OCI-LY7 (cell line): ENCODE data around the gene PPP1R3E. TPM values are rescaled to one million over a fixed set of nuclear protein-coding genes. Genes with fewer than 3 reads are reported as not detected.

ENCODE experiments used
- BruUV-seq: library from RNA; stranded (reverse); fragments of 400-500 nt; replicated peaks from 2 replicates; lab custom pipeline; 2021; lab: Mats Ljungman, UMichigan
- CTCF ChIA-PET: fragments of 300-600 bp; sonication (Branson Sonifier 250); formaldehyde crosslinking; loops from one replicate; lab custom pipeline; 2022; ENCODE audit warnings: antibody characterized with exemption; ENCODE audit not compliant: unreplicated experiment; lab: Charles Lee
- POLR2A ChIA-PET: fragments of 300-600 bp; sonication (Branson Sonifier 250); formaldehyde crosslinking; loops from one replicate; lab custom pipeline; 2022; ENCODE audit warnings: antibody characterized with exemption; lab: Charles Lee
- DNase-seq: peaks from one replicate; pipeline ENCODE4 v3.0.0-alpha.2; 2015; ENCODE audit warnings: low spot score
- H2AFZ ChIP-seq: fragments of 200-600 bp; sonication (generic), shearing (Covaris generic); 2 replicates; pipeline ENCODE4 v1.6.1; 2014; ENCODE audit warnings: mild to moderate bottlenecking, antibody characterized with exemption, low read length, moderate library complexity
- H3K27ac ChIP-seq: fragments of 200-600 bp; sonication (generic); 2 replicates; pipeline ENCODE4 v1.5.1; 2014; ENCODE audit warnings: mixed run types, low read depth, mild to moderate bottlenecking, moderate library complexity, low read length, inconsistent platforms; ENCODE audit not compliant: poor library complexity, severe bottlenecking
- H3K36me3 ChIP-seq: fragments of 200-600 bp; sonication (generic); 2 replicates; pipeline ENCODE4 v1.6.1; 2014; ENCODE audit warnings: mild to moderate bottlenecking, antibody characterized with exemption, low read length, moderate library complexity, mixed read lengths; ENCODE audit not compliant: insufficient read depth
- H3K4me1 ChIP-seq: fragments of 200-600 bp; sonication (generic); 2 replicates; pipeline ENCODE4 v1.5.1; 2014; ENCODE audit warnings: mild to moderate bottlenecking, low read length; ENCODE audit not compliant: insufficient read depth, poor library complexity, severe bottlenecking
- H3K4me2 ChIP-seq: fragments of 200-600 bp; sonication (generic); 2 replicates; pipeline ENCODE4 v1.6.1; 2014; ENCODE audit warnings: mild to moderate bottlenecking, low read length
- H3K4me3 ChIP-seq: fragments of 200-600 bp; sonication (generic); 2 replicates; pipeline ENCODE4 v1.5.1; 2014; ENCODE audit warnings: mild to moderate bottlenecking, low read depth, low read length; ENCODE audit not compliant: poor library complexity, severe bottlenecking
- H3K79me2 ChIP-seq: fragments of 200-600 bp; sonication (generic); 2 replicates; pipeline ENCODE4 v1.6.1; 2016; ENCODE audit warnings: low read depth, mild to moderate bottlenecking, low read length, moderate library complexity, mixed read lengths; ENCODE audit not compliant: insufficient read depth
- H3K9me2 ChIP-seq: fragments of 200-600 bp; sonication (generic); 2 replicates; pipeline ENCODE4 v1.6.1; 2016; ENCODE audit warnings: mild to moderate bottlenecking, low read length, mixed read lengths; ENCODE audit not compliant: insufficient read depth
- H3K9me3 ChIP-seq: fragments of 200-600 bp; sonication (generic); 2 replicates; pipeline ENCODE4 v1.6.1; 2014; ENCODE audit warnings: mild to moderate bottlenecking, mixed run types, low read length, mixed read lengths
- H4K20me1 ChIP-seq: fragments of 200-600 bp; sonication (generic); 2 replicates; pipeline ENCODE4 v1.6.1; 2014; ENCODE audit warnings: mild to moderate bottlenecking, antibody characterized with exemption, low read length, moderate library complexity, mixed read lengths; ENCODE audit not compliant: insufficient read depth
- CTCF ChIP-seq: fragments of 200-600 bp; sonication (generic); conservative IDR thresholded peaks from 2 replicates; pipeline ENCODE4 v1.5.1; 2014; ENCODE audit warnings: mild to moderate bottlenecking, antibody characterized with exemption, low read length, moderate library complexity, mixed read lengths
- EZH2phosphoT487 ChIP-seq: fragments of 200-600 bp; sonication (generic); IDR thresholded peaks from 2 replicates; pipeline ENCODE4 v1.6.1; 2018; ENCODE audit warnings: low read depth, borderline replicate concordance, mild to moderate bottlenecking, mixed run types, antibody characterized with exemption, low read length, moderate library complexity, mixed read lengths
- intact Hi-C: fragments of 100-400 bp; cut with micrococcal nuclease; formaldehyde crosslinking; loops from one replicate; pipeline ENCODE4 v1.10.0; 2022; ENCODE audit not compliant: unreplicated experiment
- total RNA-seq, 2 experiments: library from RNA; depleted of rRNA in 1 of 2; stranded (reverse); fragments of >200 nt in 1 of 2; shearing (Covaris generic) in 1 of 2; gene quantifications; 2 replicates each; pipeline ENCODE4 v1.2.3, GENCODE V29; 2014 to 2022

The PPP1R3E gene
- total RNA-seq, 2 experiments from 2014 or later: 31.0 to 95.5 TPM

GRCh38 chr14:23299211-23299957 is 3.3 kb downstream of the PPP1R3E start:
- no peak for TF ChIP-seq EZH2phosphoT487
- TF ChIP-seq CTCF: peak; percentile 62
- ChIA-PET POLR2A (interaction anchor here (0.6 kb wide), 1 partner anchor 102 kb away, joined by 4 read pairs; no protein-coding TSS in a partner anchor), CTCF (no interaction called here)
- Histone ChIP-seq H3K4me3 (no peak overlapping the region), H3K36me3 (peaks cover 34% of the 10 kb centered on the region), H3K9me3 (no peaks in the 10 kb centered on the region), H3K4me2 (peak overlapping the region; percentile 100), H3K27ac (no peak overlapping the region), H4K20me1 (no peaks in the 10 kb centered on the region), H3K4me1 (peaks cover 30% of the 10 kb centered on the region), H2AFZ (no peak overlapping the region), H3K79me2 (peaks cover 10% of the 10 kb centered on the region; the same call in 1 of the 2 replicates), H3K9me2 (no peaks in the 10 kb centered on the region)
- peak; percentile 52 for DNase-seq
- intact Hi-C loops: no loop called here
- no TSS peak for BruUV-seq

DNA sequence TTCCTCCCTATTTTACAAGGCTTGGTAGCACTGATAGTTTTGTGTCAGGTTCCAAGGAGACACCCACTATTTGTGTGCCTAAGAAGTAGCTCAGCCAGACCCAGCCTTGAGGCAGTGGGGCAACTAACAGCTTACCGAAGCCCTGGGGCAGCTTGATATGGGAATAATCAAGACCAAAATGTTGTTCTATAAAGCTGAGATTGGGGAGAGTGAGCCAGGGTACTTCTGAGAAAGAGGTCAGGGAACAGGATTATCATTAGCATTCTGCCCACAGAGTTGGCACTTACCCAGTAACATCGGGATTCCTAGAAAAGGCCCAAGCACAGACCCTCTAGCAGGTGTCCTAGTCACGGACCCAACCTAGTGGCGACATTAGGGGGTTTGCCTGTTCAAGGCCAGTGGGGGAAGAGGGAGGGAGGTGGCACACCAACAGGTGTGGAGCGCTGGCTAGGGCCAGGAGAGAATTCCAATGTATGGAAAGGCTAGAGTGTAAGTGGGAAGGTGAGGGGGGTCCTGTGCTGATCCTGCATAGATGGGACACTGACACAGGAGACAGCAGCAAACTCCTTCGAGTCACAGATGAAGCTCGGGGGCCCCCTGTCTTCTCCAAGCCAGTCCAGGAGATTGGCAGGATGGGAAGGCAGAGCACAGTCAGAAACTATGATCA is 4.9 kb downstream of the PPP1R3E start:
- no TSS peak for BruUV-seq

More for the DNA sequence above, 4.9 kb downstream of the PPP1R3E start:
- ChIA-PET POLR2A (interaction anchor here (1.4 kb wide), 1 partner anchor 24 kb away, joined by 4 read pairs; the partner anchor contains the start of gene PABPN1), CTCF (interaction anchor here (1.4 kb wide), 1 partner anchor 178 kb away, joined by 3 read pairs; no protein-coding TSS in a partner anchor)
- peaks cover 10% of the 10 kb centered on the region; the same call in 1 of the 2 replicates for H3K79me2 ChIP-seq
- H3K4me1 ChIP-seq: peaks cover 27% of the 10 kb centered on the region
- TF ChIP-seq CTCF (no peak), EZH2phosphoT487 (no peak)
- H3K9me2 ChIP-seq: no peaks in the 10 kb centered on the region
- DNase-seq: no peak
- H2AFZ ChIP-seq: no peak overlapping the region
- intact Hi-C loops: no loop called here
- H3K4me3 ChIP-seq: no peak overlapping the region
- no peaks in the 10 kb centered on the region for H3K9me3 ChIP-seq
- H3K27ac ChIP-seq: no peak overlapping the region
- no peaks in the 10 kb centered on the region for H4K20me1 ChIP-seq
- H3K36me3 ChIP-seq: peaks cover 34% of the 10 kb centered on the region
- no peak overlapping the region for H3K4me2 ChIP-seq
